GM12878 (cell line): Measurements from ENCODE around the gene ZDHHC18. TPM values are rescaled to one million over a fixed set of nuclear protein-coding genes. Genes with fewer than 3 reads are reported as not detected.

ENCODE experiments used
- ATAC-seq: fragments of 200-7000 bp; cut with Tn5 transposase; 3 replicates; pipeline ENCODE4 v1.9.1; 2020; ENCODE audit warnings: mild to moderate bottlenecking, moderate library complexity
- BruUV-seq: library from RNA; stranded (reverse); fragments of 400-500 nt; replicated peaks from 2 replicates; lab custom pipeline; 2021; lab: Mats Ljungman, UMichigan
- CTCF ChIA-PET: fragments of 300-600 bp; sonication (Branson Sonifier 250); formaldehyde crosslinking; extraction: SDS; loops from one replicate; lab custom pipeline; 2021; ENCODE audit warnings: inconsistent platforms; lab: Yijun Ruan, JAX
- POLR2A ChIA-PET: fragments of 350-600 bp; formaldehyde crosslinking; extraction: SDS; loops from one replicate; lab custom pipeline; 2021; ENCODE audit warnings: inconsistent platforms; lab: Charles Lee
- RAD21 ChIA-PET: fragments of 300-600 bp; sonication (Branson Sonifier 250); formaldehyde crosslinking; loops from one replicate; lab custom pipeline; 2023; ENCODE audit warnings: antibody characterized with exemption; ENCODE audit not compliant: unreplicated experiment; lab: Charles Lee
- SMC1A ChIA-PET: fragments of 300-600 bp; sonication (Branson Sonifier 250); formaldehyde crosslinking; loops from one replicate; lab custom pipeline; 2023; ENCODE audit not compliant: unreplicated experiment, uncharacterized antibody; lab: Charles Lee
- DNase-seq: peaks from one replicate; pipeline ENCODE4 v3.0.0-alpha.2; 2011; ENCODE audit warnings: low read depth, low spot score
- FAIRE-seq: peaks from 3 replicates; lab custom pipeline; 2011; peaks lifted over from hg19 to GRCh38; lab: Jason Lieb, UNC
- H2AFZ ChIP-seq: 2 replicates; pipeline ENCODE4 v1.6.0; 2011; ENCODE audit warnings: low read depth, low read length, control low read depth; ENCODE audit not compliant: control insufficient read depth
- H3K27ac ChIP-seq: 2 replicates; pipeline ENCODE4 v1.5.1; 2011; ENCODE audit warnings: control low read depth; ENCODE audit not compliant: control insufficient read depth, insufficient read depth
- H3K27me3 ChIP-seq, 2 experiments: replicated peaks in 1 of 2; 2 replicates each; pipeline versions ENCODE4 v1.6.0 to v1.6.1; 2011; ENCODE audit warnings: low read length in 1 of 2; ENCODE audit not compliant: control insufficient read depth in 2 of 2, insufficient read depth in 2 of 2
- H3K36me3 ChIP-seq, 2 experiments: 2 replicates each; pipeline ENCODE4 v1.5.1; 2011; ENCODE audit warnings: low read length in 1 of 2; ENCODE audit not compliant: control insufficient read depth in 2 of 2, insufficient read depth in 2 of 2
- H3K4me1 ChIP-seq: 2 replicates; pipeline ENCODE4 v1.6.1; 2011; ENCODE audit warnings: mild to moderate bottlenecking, low read length, moderate library complexity, mixed read lengths; ENCODE audit not compliant: control insufficient read depth, insufficient read depth
- H3K4me2 ChIP-seq: 2 replicates; pipeline ENCODE4 v1.6.0; 2011; ENCODE audit warnings: control low read depth; ENCODE audit not compliant: control insufficient read depth, insufficient read depth
- H3K4me3 ChIP-seq: fragments of 200-600 bp; sonication (generic); 2 replicates; pipeline ENCODE4 v1.5.1; 2016
- H3K79me2 ChIP-seq: 2 replicates; pipeline ENCODE4 v1.6.0; 2011; ENCODE audit warnings: low read length; ENCODE audit not compliant: control insufficient read depth, insufficient read depth
- H3K9ac ChIP-seq: 2 replicates; pipeline ENCODE4 v1.8.0; 2011; ENCODE audit warnings: low read length, control low read depth, mixed read lengths; ENCODE audit not compliant: control insufficient read depth, insufficient read depth
- H3K9me3 ChIP-seq: replicated peaks from 3 replicates; pipeline ENCODE4 v1.5.1; 2011; ENCODE audit warnings: mild to moderate bottlenecking, low read length; ENCODE audit not compliant: control insufficient read depth, insufficient read depth
- H4K20me1 ChIP-seq: 2 replicates; pipeline ENCODE4 v1.6.0; 2011; ENCODE audit not compliant: control insufficient read depth, insufficient read depth
- CHD1 ChIP-seq: IDR thresholded peaks from 2 replicates; pipeline ENCODE4 v1.6.1; 2012; ENCODE audit warnings: low read depth, low read length, improper control_type of control experiment
- MYB ChIP-seq: fragments of 150-350 bp; IDR thresholded peaks from 2 replicates; pipeline ENCODE4 v1.6.1; 2014; ENCODE audit warnings: mild to moderate bottlenecking, low read depth, low read length, borderline replicate concordance
- SRF ChIP-seq, 2 experiments: IDR thresholded peaks; 2 replicates each; pipeline ENCODE4 v1.6.1; 2011; ENCODE audit warnings: low read depth in 2 of 2, low read length in 2 of 2, mild to moderate bottlenecking in 1 of 2, moderate library complexity in 1 of 2
- ZBED1 ChIP-seq: IDR thresholded peaks from 2 replicates; pipeline ENCODE4 v1.6.1; 2016; ENCODE audit warnings: borderline replicate concordance
- WGBS: methylation state at CpG from one replicate; pipeline ENCODE4 v1.1.6; 2016; ENCODE audit warnings: low lambda C conversion rate; ENCODE audit not compliant: insufficient replicate concordance, insufficient coverage; ENCODE audit errors: missing lambda C conversion rate; 5-methylcytosine and 5-hydroxymethylcytosine counted together
- in situ Hi-C: fragments of 300-500 bp; cut with MboI; formaldehyde crosslinking; loops from 9 replicates; pipeline ENCODE4 v1.14.3; 2018; ENCODE audit warnings: mixed read lengths
- intact Hi-C: fragments of 100-400 bp; cut with micrococcal nuclease; formaldehyde crosslinking; loops from one replicate; pipeline ENCODE4 v1.14.2; 2022; ENCODE audit not compliant: unreplicated experiment
- polyA plus RNA-seq, 11 experiments: library from polyadenylated mRNA; depleted of rRNA in 4 of 11; unstranded in 6 of 11; stranded (reverse) in 5 of 11; fragments of >200 nt; fragmentation: Nextera tagmentation in 4 of 11; fragmentation: Illumina TruSeq in 1 of 11; extraction: Ambion mirVana in 4 of 11; extraction: Trizol in 1 of 11; gene quantifications; 1 replicate in 1 of 11; 2 replicates in 10 of 11; pipeline versions ENCODE4 v1.2.1 to v1.2.3, GENCODE V29; 2011 to 2016; ENCODE audit warnings: inconsistent platforms in 2 of 11, missing spikeins in 2 of 11, low read depth in 1 of 11
- total RNA-seq, 4 experiments: library from RNA; depleted of rRNA in 3 of 4; stranded (reverse); fragments of >200 nt in 3 of 4; fragmentation: Illumina TruSeq in 1 of 4; extraction: Trizol in 1 of 4; gene quantifications; 2 replicates each; pipeline versions ENCODE4 v1.2.1 to v1.2.3, GENCODE V29; 2013 to 2021
- TF ChIP-seq, protein P1 (sequence below): IDR thresholded peaks from 2 replicates; pipeline ENCODE4 v1.6.1; 2011; ENCODE audit warnings: borderline replicate concordance, low read depth, mild to moderate bottlenecking, moderate library complexity, mixed read lengths, low read length; ENCODE audit not compliant: insufficient read depth; ENCODE audit errors: extremely low read length
- TF ChIP-seq, protein P2 (sequence below): fragments of 450-650 bp; IDR thresholded peaks from 2 replicates; pipeline ENCODE4 v1.6.1; 2017; ENCODE audit warnings: low read depth, mild to moderate bottlenecking, moderate library complexity
- TF ChIP-seq, protein P3 (sequence below): fragments of 450-650 bp; IDR thresholded peaks from 2 replicates; pipeline ENCODE4 v1.6.1; 2016; ENCODE audit warnings: mild to moderate bottlenecking
- TF ChIP-seq, protein P4 (sequence below): fragments of 450-650 bp; IDR thresholded peaks from 2 replicates; pipeline ENCODE4 v1.6.1; 2017; ENCODE audit warnings: mild to moderate bottlenecking, moderate library complexity
- TF ChIP-seq, protein P5 (sequence below): fragments of 450-650 bp; IDR thresholded peaks from 2 replicates; pipeline ENCODE4 v1.6.1; 2014; ENCODE audit warnings: mild to moderate bottlenecking
- TF ChIP-seq, protein P6 (sequence below): fragments of 150-350 bp; IDR thresholded peaks from 2 replicates; pipeline ENCODE4 v1.6.1; 2014; ENCODE audit warnings: mild to moderate bottlenecking, low read depth, low read length

The ZDHHC18 gene
- total and polyA plus RNA-seq, 10 of the 15 experiments (the other 5 are each of a cell fraction or from before 2014, with no cell fraction given): 0.40 to 81.2 (median 21.3) TPM

DNA sequence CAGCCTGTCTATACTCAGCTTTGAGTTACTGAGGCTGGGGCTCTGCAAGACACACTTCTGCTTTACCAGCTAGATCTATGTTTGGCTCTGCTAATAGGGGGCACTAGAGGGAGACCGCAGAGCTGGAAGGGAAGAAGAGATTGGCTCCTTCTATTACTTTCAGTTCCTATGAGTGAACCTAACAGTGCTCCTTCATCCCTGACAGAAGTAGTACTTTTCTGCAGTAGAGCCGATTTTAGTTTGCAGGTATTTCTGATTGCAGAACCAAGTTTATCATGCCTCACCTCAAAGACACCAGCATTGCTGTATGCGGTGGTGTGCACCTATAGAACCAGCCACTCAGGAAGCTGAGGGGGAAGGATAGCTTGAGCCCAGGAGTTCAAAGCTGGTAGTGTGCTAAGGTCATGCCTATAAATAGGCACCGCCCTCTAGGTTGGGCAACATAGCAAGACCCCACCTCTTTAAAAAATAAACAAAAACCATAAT lies 5.7 kb upstream of the ZDHHC18 start:
- H3K27ac ChIP-seq: peak overlapping the region; percentile 23
- in situ Hi-C loops: no loop called here
- ChIA-PET RAD21 (interaction anchor here (0.6 to 2.7 kb wide), 14 partner anchors 9 to 219 kb away, joined by 3 to 43 read pairs (median 6); partner anchors contain the start of gene PIGV), POLR2A (interaction anchor here (0.5 to 3.1 kb wide), 13 partner anchors 8 to 196 kb away, joined by 3 to 32 read pairs (median 4); no protein-coding TSS in a partner anchor), CTCF (interaction anchor here (0.8 to 3.1 kb wide), 25 partner anchors 10 to 282 kb away, joined by 3 to 73 read pairs (median 6); partner anchors contain the start of genes PIGV and SFN), SMC1A (interaction anchor here (0.5 to 3.3 kb wide), 19 partner anchors 11 to 238 kb away, joined by 3 to 57 read pairs (median 4); partner anchors contain the start of genes GPN2 and PIGV)
- peak; percentile 88 for FAIRE-seq
- no peaks in the 10 kb centered on the region for H3K9me3 ChIP-seq
- no TSS peak for BruUV-seq
- no peaks in the 10 kb centered on the region for H3K36me3 ChIP-seq
- no peaks in the 10 kb centered on the region for H3K79me2 ChIP-seq
- H3K27me3 ChIP-seq: no peaks in the 10 kb centered on the region
- intact Hi-C loops: no loop called here
- WGBS: 1% methylated on average over 4 of the region's 4 CpGs
- H2AFZ ChIP-seq: peak overlapping the region; percentile 35
- peak; percentile 77 for DNase-seq
- no peaks in the 10 kb centered on the region for H4K20me1 ChIP-seq
- H3K4me2 ChIP-seq: peak overlapping the region; percentile 70
- peak; percentile 100 for ATAC-seq
- H3K9ac ChIP-seq: no peak overlapping the region
- peaks cover 11% of the 10 kb centered on the region for H3K4me1 ChIP-seq
- no peak overlapping the region for H3K4me3 ChIP-seq
- TF ChIP-seq, protein P1, sequence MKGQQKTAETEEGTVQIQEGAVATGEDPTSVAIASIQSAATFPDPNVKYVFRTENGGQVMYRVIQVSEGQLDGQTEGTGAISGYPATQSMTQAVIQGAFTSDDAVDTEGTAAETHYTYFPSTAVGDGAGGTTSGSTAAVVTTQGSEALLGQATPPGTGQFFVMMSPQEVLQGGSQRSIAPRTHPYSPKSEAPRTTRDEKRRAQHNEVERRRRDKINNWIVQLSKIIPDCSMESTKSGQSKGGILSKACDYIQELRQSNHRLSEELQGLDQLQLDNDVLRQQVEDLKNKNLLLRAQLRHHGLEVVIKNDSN: no peak
- TF ChIP-seq CHD1: no peak
- TF ChIP-seq, protein P2, sequence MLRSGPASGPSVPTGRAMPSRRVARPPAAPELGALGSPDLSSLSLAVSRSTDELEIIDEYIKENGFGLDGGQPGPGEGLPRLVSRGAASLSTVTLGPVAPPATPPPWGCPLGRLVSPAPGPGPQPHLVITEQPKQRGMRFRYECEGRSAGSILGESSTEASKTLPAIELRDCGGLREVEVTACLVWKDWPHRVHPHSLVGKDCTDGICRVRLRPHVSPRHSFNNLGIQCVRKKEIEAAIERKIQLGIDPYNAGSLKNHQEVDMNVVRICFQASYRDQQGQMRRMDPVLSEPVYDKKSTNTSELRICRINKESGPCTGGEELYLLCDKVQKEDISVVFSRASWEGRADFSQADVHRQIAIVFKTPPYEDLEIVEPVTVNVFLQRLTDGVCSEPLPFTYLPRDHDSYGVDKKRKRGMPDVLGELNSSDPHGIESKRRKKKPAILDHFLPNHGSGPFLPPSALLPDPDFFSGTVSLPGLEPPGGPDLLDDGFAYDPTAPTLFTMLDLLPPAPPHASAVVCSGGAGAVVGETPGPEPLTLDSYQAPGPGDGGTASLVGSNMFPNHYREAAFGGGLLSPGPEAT: no peak; the same call in 1 of the 2 replicates
- TF ChIP-seq, protein P3, sequence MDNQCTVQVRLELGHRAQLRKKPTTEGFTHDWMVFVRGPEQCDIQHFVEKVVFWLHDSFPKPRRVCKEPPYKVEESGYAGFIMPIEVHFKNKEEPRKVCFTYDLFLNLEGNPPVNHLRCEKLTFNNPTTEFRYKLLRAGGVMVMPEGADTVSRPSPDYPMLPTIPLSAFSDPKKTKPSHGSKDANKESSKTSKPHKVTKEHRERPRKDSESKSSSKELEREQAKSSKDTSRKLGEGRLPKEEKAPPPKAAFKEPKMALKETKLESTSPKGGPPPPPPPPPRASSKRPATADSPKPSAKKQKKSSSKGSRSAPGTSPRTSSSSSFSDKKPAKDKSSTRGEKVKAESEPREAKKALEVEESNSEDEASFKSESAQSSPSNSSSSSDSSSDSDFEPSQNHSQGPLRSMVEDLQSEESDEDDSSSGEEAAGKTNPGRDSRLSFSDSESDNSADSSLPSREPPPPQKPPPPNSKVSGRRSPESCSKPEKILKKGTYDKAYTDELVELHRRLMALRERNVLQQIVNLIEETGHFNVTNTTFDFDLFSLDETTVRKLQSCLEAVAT: no peak
- no peak for TF ChIP-seq MYB
- TF ChIP-seq SRF (IDR thresholded peaks at IDR 0.05; ENCODE audit: low read depth in 2 of 2, low read length in 2 of 2): no peak
- TF ChIP-seq, protein P4, sequence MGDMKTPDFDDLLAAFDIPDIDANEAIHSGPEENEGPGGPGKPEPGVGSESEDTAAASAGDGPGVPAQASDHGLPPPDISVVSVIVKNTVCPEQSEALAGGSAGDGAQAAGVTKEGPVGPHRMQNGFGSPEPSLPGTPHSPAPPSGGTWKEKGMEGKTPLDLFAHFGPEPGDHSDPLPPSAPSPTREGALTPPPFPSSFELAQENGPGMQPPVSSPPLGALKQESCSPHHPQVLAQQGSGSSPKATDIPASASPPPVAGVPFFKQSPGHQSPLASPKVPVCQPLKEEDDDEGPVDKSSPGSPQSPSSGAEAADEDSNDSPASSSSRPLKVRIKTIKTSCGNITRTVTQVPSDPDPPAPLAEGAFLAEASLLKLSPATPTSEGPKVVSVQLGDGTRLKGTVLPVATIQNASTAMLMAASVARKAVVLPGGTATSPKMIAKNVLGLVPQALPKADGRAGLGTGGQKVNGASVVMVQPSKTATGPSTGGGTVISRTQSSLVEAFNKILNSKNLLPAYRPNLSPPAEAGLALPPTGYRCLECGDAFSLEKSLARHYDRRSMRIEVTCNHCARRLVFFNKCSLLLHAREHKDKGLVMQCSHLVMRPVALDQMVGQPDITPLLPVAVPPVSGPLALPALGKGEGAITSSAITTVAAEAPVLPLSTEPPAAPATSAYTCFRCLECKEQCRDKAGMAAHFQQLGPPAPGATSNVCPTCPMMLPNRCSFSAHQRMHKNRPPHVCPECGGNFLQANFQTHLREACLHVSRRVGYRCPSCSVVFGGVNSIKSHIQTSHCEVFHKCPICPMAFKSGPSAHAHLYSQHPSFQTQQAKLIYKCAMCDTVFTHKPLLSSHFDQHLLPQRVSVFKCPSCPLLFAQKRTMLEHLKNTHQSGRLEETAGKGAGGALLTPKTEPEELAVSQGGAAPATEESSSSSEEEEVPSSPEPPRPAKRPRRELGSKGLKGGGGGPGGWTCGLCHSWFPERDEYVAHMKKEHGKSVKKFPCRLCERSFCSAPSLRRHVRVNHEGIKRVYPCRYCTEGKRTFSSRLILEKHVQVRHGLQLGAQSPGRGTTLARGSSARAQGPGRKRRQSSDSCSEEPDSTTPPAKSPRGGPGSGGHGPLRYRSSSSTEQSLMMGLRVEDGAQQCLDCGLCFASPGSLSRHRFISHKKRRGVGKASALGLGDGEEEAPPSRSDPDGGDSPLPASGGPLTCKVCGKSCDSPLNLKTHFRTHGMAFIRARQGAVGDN: no peak
- TF ChIP-seq, protein P5, sequence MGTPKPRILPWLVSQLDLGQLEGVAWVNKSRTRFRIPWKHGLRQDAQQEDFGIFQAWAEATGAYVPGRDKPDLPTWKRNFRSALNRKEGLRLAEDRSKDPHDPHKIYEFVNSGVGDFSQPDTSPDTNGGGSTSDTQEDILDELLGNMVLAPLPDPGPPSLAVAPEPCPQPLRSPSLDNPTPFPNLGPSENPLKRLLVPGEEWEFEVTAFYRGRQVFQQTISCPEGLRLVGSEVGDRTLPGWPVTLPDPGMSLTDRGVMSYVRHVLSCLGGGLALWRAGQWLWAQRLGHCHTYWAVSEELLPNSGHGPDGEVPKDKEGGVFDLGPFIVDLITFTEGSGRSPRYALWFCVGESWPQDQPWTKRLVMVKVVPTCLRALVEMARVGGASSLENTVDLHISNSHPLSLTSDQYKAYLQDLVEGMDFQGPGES: no peak
- no peak for TF ChIP-seq ZBED1
- TF ChIP-seq, protein P6, sequence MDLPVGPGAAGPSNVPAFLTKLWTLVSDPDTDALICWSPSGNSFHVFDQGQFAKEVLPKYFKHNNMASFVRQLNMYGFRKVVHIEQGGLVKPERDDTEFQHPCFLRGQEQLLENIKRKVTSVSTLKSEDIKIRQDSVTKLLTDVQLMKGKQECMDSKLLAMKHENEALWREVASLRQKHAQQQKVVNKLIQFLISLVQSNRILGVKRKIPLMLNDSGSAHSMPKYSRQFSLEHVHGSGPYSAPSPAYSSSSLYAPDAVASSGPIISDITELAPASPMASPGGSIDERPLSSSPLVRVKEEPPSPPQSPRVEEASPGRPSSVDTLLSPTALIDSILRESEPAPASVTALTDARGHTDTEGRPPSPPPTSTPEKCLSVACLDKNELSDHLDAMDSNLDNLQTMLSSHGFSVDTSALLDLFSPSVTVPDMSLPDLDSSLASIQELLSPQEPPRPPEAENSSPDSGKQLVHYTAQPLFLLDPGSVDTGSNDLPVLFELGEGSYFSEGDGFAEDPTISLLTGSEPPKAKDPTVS: no peak
